DND-41 (cell line): ENCODE data around the gene GABRR2.

Experiments
- ATAC-seq: fragments of 200-7000 bp; cut with Tn5 transposase; 3 replicates; pipeline ENCODE4 v1.9.1; 2021; ENCODE audit warnings: low read depth; ENCODE audit not compliant: insufficient read depth
- DNase-seq: peaks from one replicate; pipeline ENCODE4 v3.0.0-alpha.2; 2020
- H2AFZ ChIP-seq: 2 replicates; pipeline ENCODE4 v1.6.0; 2012; ENCODE audit warnings: low read depth, low read length
- H3K27ac ChIP-seq: 2 replicates; pipeline ENCODE4 v1.5.1; 2012; ENCODE audit warnings: low read length, inconsistent platforms
- H3K27me3 ChIP-seq: fragments of 200-600 bp; sonication (generic); 2 replicates; pipeline ENCODE4 v1.6.0; 2012; ENCODE audit warnings: low read length, mild to moderate bottlenecking, inconsistent platforms; ENCODE audit not compliant: insufficient read depth, poor library complexity
- H3K36me3 ChIP-seq: 2 replicates; pipeline ENCODE4 v1.5.1; 2012; ENCODE audit warnings: low read length, inconsistent platforms; ENCODE audit not compliant: insufficient read depth
- H3K4me1 ChIP-seq: 2 replicates; pipeline ENCODE4 v1.5.1; 2012; ENCODE audit warnings: mild to moderate bottlenecking, low read length; ENCODE audit not compliant: insufficient read depth
- H3K4me2 ChIP-seq: 2 replicates; pipeline ENCODE4 v1.6.0; 2012; ENCODE audit warnings: mild to moderate bottlenecking, moderate library complexity, low read length, inconsistent platforms; ENCODE audit not compliant: insufficient read depth
- H3K4me3 ChIP-seq, 2 experiments: fragments of 200-600 bp in 1 of 2; shearing (Covaris generic) in 1 of 2; 2 replicates each; pipeline ENCODE4 v1.5.1; 2012 to 2016; ENCODE audit warnings: inconsistent platforms in 2 of 2, low read length in 2 of 2, mild to moderate bottlenecking in 2 of 2, low read depth in 1 of 2, moderate library complexity in 1 of 2
- H3K79me2 ChIP-seq: 2 replicates; pipeline ENCODE4 v1.6.0; 2012; ENCODE audit warnings: low read length, inconsistent platforms; ENCODE audit not compliant: insufficient read depth
- H3K9ac ChIP-seq: 2 replicates; pipeline ENCODE4 v1.6.0; 2012; ENCODE audit warnings: low read depth, mild to moderate bottlenecking, inconsistent platforms, low read length, moderate library complexity
- H3K9me3 ChIP-seq: 2 replicates; pipeline ENCODE4 v1.5.1; 2012; ENCODE audit warnings: low read length, moderate library complexity, mild to moderate bottlenecking, inconsistent platforms; ENCODE audit not compliant: insufficient read depth, severe bottlenecking
- H4K20me1 ChIP-seq: 2 replicates; pipeline ENCODE4 v1.6.0; 2012; ENCODE audit warnings: low read length; ENCODE audit not compliant: insufficient read depth
- EZH2 ChIP-seq: IDR thresholded peaks from 3 replicates; pipeline ENCODE4 v1.6.1; 2012; ENCODE audit warnings: borderline replicate concordance, low read depth, mild to moderate bottlenecking, moderate library complexity, low read length, inconsistent platforms; ENCODE audit not compliant: severe bottlenecking
- TF ChIP-seq, protein P1 (sequence below): IDR thresholded peaks from 2 replicates; pipeline ENCODE4 v1.5.1; 2012; ENCODE audit warnings: borderline replicate concordance, low read length, moderate library complexity, mild to moderate bottlenecking; ENCODE audit not compliant: poor library complexity, severe bottlenecking; ENCODE audit errors: extremely low read depth

The GABRR2 gene

GRCh38 chr6:89360415-89360999 is 45.4 kb upstream of the GABRR2 start:
- Histone ChIP-seq H3K4me1 (peaks cover 77% of the 10 kb centered on the region), H3K4me2 (no peak overlapping the region), H3K27me3 (no peaks in the 10 kb centered on the region), H2AFZ (no peak overlapping the region), H4K20me1 (no peaks in the 10 kb centered on the region), H3K27ac (peak overlapping the region; percentile 52), H3K9me3 (no peaks in the 10 kb centered on the region), H3K9ac (no peak overlapping the region), H3K79me2 (no peaks in the 10 kb centered on the region), H3K4me3 (no peak overlapping the region), H3K36me3 (no peaks in the 10 kb centered on the region)
- DNase-seq (no peak), ATAC-seq (peak; percentile 66)
- no peak for TF ChIP-seq EZH2
- TF ChIP-seq, protein P1, sequence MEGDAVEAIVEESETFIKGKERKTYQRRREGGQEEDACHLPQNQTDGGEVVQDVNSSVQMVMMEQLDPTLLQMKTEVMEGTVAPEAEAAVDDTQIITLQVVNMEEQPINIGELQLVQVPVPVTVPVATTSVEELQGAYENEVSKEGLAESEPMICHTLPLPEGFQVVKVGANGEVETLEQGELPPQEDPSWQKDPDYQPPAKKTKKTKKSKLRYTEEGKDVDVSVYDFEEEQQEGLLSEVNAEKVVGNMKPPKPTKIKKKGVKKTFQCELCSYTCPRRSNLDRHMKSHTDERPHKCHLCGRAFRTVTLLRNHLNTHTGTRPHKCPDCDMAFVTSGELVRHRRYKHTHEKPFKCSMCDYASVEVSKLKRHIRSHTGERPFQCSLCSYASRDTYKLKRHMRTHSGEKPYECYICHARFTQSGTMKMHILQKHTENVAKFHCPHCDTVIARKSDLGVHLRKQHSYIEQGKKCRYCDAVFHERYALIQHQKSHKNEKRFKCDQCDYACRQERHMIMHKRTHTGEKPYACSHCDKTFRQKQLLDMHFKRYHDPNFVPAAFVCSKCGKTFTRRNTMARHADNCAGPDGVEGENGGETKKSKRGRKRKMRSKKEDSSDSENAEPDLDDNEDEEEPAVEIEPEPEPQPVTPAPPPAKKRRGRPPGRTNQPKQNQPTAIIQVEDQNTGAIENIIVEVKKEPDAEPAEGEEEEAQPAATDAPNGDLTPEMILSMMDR: no peak

DNA sequence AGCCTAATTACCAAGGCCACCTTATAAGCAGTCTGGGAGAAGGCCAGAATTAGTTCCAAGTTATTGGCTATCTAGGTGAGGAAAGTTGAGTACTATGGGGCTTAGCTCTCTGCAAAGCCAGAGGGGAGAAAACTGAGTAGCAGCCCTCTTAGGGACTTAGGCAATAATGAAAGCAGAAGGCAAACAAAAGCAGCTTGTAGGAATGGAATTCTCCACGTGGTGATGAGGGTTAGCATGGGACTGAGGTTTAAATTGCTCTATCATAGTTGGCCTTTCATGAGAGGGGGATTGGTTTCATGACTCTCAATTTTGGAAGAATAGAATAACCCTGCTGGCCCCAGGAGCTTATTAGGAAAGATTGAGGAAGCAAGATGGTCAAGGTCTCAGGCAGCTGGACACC is 44.5 kb upstream of the GABRR2 start:
- Histone ChIP-seq H3K4me3 (no peak overlapping the region), H3K9ac (no peak overlapping the region; the same call in 1 of the 2 replicates), H3K79me2 (no peaks in the 10 kb centered on the region), H4K20me1 (no peaks in the 10 kb centered on the region), H3K36me3 (no peaks in the 10 kb centered on the region), H2AFZ (no peak overlapping the region), H3K27ac (peak overlapping the region; percentile 54), H3K9me3 (no peaks in the 10 kb centered on the region), H3K4me2 (no peak overlapping the region), H3K4me1 (peaks cover 77% of the 10 kb centered on the region), H3K27me3 (no peaks in the 10 kb centered on the region)
- TF ChIP-seq EZH2: no peak
- TF ChIP-seq, protein P1: no peak
- DNase-seq (no peak), ATAC-seq (no peak)

DNA sequence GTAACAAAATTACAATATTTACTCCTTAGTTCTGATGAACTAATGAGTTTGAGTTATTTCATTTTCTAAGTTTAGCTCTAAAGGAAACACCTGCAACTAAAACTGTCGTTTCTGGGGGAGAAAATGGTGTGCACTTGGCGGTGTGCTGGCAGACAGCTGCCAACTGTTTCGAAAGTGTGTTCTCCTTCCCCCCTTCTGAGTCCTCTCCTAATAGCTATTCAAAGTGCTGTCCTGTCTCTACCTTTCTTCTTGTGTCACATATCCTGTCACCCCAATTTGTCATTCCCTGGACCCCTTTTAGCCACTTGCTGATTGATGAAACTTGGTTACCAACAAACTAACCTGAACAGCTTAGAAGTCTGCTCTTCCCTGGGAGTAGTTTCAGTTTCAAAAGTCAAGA is 42.3 kb upstream of the GABRR2 start:
- peak overlapping the region; percentile 86 for H3K27ac ChIP-seq
- no peaks in the 10 kb centered on the region for H3K27me3 ChIP-seq
- DNase-seq: peak; percentile 78
- peak overlapping the region; percentile 41 for H2AFZ ChIP-seq
- H4K20me1 ChIP-seq: no peaks in the 10 kb centered on the region
- H3K4me3 ChIP-seq: peak overlapping the region in 1 of 2 experiments; percentile 48; a peak in 2 of 4 replicates
- peak overlapping the region; percentile 60 for H3K4me2 ChIP-seq
- no peaks in the 10 kb centered on the region; the same call in 1 of the 2 replicates for H3K36me3 ChIP-seq
- peak overlapping the region; percentile 59 for H3K9ac ChIP-seq
- TF ChIP-seq, protein P1: no peak
- TF ChIP-seq EZH2: no peak
- peaks cover 19% of the 10 kb centered on the region for H3K79me2 ChIP-seq
- ATAC-seq: peak; percentile 75
- peaks cover 88% of the 10 kb centered on the region for H3K4me1 ChIP-seq
- H3K9me3 ChIP-seq: no peaks in the 10 kb centered on the region
